GF-D8 (cell line): ENCODE results near the gene ADAM29.
"Not testable (repeated sequence)": the region's sequence is repeated elsewhere in the genome, so short reads cannot be mapped to it uniquely, and the experiment has no call there.

ENCODE experiments used
- DNase-seq: peaks from one replicate; lab custom pipeline; 2025; lab: John Stamatoyannopoulos, UW

ADAM29 gene

GRCh38 chr4:174948826-174949225 lies 30.7 kb downstream of the ADAM29 start:
- DNase-seq, result no peak

GRCh38 chr4:174972911-174973310 lies 54.8 kb downstream of the ADAM29 start:
- DNase-seq, result no peak

DNA sequence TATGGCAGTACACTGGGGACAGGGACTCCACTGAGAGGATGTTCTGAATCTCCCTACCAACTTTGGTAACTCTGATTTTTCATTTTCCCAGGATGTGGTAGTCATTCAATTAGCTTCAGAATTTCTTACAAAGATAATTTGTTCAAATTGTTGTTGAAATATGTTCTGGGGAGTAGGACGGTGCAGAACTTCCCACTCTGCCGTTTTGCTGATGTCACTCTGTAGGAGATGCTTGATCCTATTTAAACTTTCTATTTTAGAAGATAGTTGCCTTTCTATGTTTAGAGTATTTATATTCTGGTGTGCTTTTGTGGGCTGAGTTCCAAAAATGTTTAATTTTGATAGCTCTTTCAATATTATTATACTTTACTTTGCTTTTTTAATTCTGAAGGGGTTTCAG lies 55.2 kb downstream of the ADAM29 start:
- DNase-seq, result no peak

DNA sequence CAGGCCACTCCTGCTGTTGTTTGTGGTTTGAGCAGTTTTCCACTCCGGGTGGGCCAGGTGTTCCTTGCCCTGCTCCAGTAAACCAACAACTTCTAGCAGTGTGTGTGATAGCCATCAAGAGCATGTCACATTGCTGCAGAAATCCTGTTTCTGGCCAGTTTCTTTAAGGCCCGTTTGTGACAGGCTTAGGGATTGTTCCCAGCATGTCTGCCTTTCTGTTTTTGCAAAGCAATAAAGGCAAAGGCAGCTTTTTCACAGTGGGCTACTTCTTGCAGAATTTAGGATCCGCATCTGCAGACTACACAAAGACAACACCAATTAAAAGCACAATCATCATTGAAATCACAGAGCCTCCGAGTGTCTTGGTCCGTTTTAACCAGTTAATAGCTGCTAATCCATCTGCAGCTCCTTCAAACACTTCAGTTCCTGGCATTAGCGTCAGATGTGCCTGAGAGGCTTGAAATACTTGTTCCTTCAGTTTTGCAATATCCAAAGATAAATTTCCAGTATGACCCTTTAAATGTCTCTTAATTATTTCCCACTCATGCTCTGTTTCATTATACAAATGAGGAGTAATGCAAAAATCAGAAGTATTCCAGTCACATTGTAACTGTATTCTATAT lies 65.1 kb downstream of the ADAM29 start:
- DNase-seq, result no peak

DNA sequence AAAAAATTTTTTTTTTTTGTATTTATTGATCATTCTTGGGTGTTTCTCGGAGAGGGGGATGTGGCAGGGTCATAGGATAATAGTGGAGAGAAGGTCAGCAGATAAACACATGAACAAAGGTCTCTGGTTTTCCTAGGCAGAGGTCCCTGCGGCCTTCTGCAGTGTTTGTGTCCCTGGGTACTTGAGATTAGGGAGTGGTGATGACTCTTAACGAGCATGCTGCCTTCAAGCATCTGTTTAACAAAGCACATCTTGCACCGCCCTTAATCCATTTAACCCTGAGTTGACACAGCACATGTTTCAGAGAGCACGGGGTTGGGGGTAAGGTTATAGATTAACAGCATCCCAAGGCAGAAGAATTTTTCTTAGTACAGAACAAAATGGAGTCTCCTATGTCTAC lies 65.7 kb downstream of the ADAM29 start:
- not testable (repeated sequence) for DNase-seq

GRCh38 chr4:174989791-174990190 lies 71.6 kb downstream of the ADAM29 start:
- DNase-seq, result no peak

- no peak for DNase-seq
Observed at GRCh38 chr4:174993916-174994315, 75.8 kb downstream of the ADAM29 start.

DNA sequence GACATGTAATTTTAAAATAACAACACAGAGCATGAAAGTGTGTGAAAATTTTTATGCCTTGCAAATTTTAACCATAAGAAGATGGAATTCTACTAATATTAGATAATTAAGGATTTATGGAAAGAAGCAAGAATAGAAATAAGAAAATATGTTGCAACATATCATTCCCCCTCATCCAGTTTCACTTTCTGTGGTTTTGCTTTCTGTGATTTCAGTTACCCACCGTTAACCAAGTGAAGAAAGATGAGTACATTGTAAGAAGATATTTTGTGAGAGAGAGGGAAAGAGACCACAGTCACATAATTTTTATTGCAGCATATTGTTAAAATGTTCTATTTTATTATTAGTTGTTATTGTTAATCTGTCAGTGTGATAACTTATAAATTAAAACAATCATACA lies 77.9 kb downstream of the ADAM29 start:
- DNase-seq, result no peak

DNA sequence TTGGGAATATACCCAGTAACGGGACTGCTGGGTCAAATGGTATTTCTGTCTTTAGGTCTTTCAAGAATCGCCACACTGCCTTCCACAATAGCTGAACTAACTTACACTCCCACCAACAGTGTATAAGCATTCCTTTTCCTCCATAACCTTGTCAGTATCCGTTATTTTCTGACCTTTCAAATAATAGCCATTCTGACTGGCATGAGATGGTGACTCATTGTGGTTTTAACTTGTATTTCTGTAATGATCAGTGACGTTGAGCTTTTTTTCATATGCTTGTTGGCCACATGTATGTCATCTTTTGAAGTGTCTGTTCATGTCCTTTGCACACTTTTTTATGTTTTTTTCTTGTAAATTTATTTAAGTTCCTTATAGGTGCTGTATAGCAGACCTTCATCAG lies 81.2 kb downstream of the ADAM29 start:
- no peak for DNase-seq

DNA sequence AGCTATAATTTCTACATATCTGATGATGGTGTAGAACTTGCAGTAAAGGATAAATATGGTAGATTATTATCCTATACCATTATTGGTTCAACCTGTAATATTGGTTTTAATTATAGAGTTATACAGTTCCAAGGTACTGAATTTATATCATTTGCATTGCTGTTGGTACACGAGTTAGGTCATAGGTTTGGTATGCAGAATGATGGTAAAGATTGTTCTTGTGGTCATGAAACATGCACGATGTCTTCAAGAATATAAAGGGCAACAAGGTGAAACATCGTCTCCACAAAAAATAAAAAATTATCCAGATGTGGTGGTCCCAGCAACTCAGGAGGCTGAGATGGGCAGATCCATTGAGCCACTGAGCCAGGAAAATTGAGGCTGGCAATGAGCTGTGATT lies 99.6 kb downstream of the ADAM29 start:
- no peak for DNase-seq

- not testable (repeated sequence) for DNase-seq
Observed at GRCh38 chr4:175019447-175019846, 101.3 kb downstream of the ADAM29 start.
